ENCODE data around the gene MEIS2. TPM values are rescaled to one million over a fixed set of nuclear protein-coding genes. Genes with fewer than 3 reads are reported as not detected.
"Not testable (repeated sequence)": the region's sequence is repeated elsewhere in the genome, so short reads cannot be mapped to it uniquely, and the experiment has no call there.

MEIS2 gene
- total RNA-seq, 1 donor = 73.0 TPM

- TF ChIP-seq CTCF (IDR thresholded peaks at IDR 0.05; ENCODE audit: insufficient read depth, low read depth, low read length) = no peak
- no peak for DNase-seq (ENCODE audit: low read depth)
- no peak overlapping the region for H3K4me3 ChIP-seq (ENCODE audit: low read depth, low read length)
Observed at GRCh38 chr15:36994790-36995189, 105.6 kb downstream of the MEIS2 start.

DNA sequence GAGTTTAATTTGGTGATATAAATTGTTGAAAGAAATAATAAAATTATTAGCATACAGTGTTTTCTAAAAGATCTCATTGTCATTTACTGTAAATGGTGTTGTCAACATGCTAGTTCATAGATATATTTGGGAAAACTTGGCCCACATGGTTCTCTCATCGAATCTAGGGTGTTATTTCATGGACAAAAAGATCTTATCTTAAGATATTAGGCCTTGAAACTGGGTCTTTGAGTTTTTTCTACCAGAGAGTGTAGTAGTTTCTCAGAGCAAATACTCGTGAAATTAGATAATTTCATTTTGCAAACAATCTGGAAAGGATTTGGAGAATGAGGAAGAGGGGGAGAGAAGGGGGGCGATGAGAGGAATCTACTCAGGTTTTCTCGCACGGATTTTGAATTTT lies 107.9 kb downstream of the MEIS2 start:
- no peak overlapping the region for H3K4me3 ChIP-seq (ENCODE audit: low read depth, low read length)
- no peak for TF ChIP-seq CTCF (IDR thresholded peaks at IDR 0.05; ENCODE audit: insufficient read depth, low read depth, low read length)
- no peak for DNase-seq (ENCODE audit: low read depth)

DNA sequence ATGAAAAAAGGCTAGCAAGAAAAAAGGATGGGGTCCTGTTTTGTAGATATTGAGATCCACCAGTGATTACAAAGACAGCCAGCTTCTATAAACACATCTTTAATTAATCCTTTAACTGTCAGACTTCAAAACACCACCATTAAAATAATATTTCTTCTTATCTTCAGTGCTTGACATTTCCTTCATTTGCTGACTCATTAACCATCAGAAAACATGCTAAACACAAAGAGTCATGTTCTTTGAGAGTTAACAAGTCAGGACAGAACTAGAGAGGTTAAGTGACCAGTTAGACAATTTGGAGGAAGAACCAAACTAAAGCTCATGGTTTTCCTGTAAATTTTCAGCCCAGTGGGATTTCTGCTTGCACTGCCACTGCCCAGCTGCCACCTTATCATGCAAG lies 111.4 kb downstream of the MEIS2 start:
- no peak overlapping the region for H3K4me3 ChIP-seq (ENCODE audit: low read depth, low read length)
- DNase-seq (ENCODE audit: low read depth) = no peak
- TF ChIP-seq CTCF (IDR thresholded peaks at IDR 0.05; ENCODE audit: insufficient read depth, low read depth, low read length) = no peak

- TF ChIP-seq CTCF (IDR thresholded peaks at IDR 0.05; ENCODE audit: insufficient read depth, low read depth, low read length) = no peak
- no peak for DNase-seq (ENCODE audit: low read depth)
Observed at GRCh38 chr15:36982430-36982829, 117.9 kb downstream of the MEIS2 start.

DNA sequence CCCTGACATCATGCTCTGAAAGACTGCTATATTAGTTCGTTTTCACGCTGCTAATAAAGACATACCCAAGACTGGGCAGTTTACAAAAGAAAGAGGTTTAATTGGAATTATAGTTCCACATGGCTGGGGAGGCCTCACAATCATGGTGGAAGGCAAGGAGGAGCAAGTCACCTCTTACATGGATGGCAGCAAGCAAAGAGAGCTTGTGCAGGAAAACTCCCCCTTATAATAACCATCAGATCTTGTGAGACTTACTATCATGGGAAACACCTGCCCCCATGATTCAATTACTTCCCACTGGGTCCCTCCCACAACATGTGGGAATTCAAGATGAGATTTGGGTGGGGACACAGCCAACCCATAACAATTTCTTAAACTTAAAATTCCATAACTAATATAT lies 120.1 kb downstream of the MEIS2 start:
- not testable (repeated sequence) for DNase-seq (ENCODE audit: low read depth)

More at GRCh38 chr15:36982430-36982829, 117.9 kb downstream of the MEIS2 start:
- no peak overlapping the region for H3K4me3 ChIP-seq (ENCODE audit: low read depth, low read length)

DNA sequence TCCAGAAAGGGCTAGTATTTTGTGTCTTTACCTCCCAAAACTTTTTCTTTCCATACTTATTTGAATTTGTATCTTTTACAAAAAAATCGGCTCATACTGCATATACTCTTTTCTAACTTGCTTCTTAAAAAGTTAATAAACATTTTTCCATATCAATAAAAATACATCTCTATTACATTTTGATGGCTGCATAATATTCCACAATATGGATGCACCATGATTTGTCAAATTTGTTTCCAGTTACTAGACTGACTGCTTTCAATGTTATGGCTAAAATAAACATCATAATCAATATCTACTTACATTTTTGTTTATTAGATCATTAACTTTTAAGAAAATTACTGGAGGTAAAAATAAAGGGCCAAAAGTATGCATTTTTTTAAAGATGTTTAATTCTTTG lies 121.7 kb downstream of the MEIS2 start:
- TF ChIP-seq CTCF (IDR thresholded peaks at IDR 0.05; ENCODE audit: insufficient read depth, low read depth, low read length) = no peak
- H3K4me3 ChIP-seq (ENCODE audit: low read depth, low read length) = no peak overlapping the region
- no peak for DNase-seq (ENCODE audit: low read depth)

More for the DNA sequence above, 120.1 kb downstream of the MEIS2 start:
- H3K4me3 ChIP-seq (ENCODE audit: low read depth, low read length) = not testable (repeated sequence)

GRCh38 chr15:36978126-36978525 lies 122.2 kb downstream of the MEIS2 start:
- no peak for TF ChIP-seq CTCF (IDR thresholded peaks at IDR 0.05; ENCODE audit: insufficient read depth, low read depth, low read length)
- no peak overlapping the region for H3K4me3 ChIP-seq (ENCODE audit: low read depth, low read length)

More at GRCh38 chr15:36978126-36978525, 122.2 kb downstream of the MEIS2 start:
- no peak for DNase-seq (ENCODE audit: low read depth)

Data from fibroblast of villous mesenchyme (primary cell).